Measurements from ENCODE around the gene FAM114A2.

Gene FAM114A2

GRCh38 chr5:153960269-153961215, 78.2 kb downstream of the FAM114A2 start:
- TF ChIP-seq, protein P1, sequence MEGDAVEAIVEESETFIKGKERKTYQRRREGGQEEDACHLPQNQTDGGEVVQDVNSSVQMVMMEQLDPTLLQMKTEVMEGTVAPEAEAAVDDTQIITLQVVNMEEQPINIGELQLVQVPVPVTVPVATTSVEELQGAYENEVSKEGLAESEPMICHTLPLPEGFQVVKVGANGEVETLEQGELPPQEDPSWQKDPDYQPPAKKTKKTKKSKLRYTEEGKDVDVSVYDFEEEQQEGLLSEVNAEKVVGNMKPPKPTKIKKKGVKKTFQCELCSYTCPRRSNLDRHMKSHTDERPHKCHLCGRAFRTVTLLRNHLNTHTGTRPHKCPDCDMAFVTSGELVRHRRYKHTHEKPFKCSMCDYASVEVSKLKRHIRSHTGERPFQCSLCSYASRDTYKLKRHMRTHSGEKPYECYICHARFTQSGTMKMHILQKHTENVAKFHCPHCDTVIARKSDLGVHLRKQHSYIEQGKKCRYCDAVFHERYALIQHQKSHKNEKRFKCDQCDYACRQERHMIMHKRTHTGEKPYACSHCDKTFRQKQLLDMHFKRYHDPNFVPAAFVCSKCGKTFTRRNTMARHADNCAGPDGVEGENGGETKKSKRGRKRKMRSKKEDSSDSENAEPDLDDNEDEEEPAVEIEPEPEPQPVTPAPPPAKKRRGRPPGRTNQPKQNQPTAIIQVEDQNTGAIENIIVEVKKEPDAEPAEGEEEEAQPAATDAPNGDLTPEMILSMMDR (IDR thresholded peaks at IDR 0.05; ENCODE audit: borderline replicate concordance, control extremely low read depth, extremely low read depth, insufficient read depth, missing control alignments) = no peak
- in situ Hi-C loops (cut with MboI; ENCODE audit: low sequenced_read_pairs, unreplicated experiment) = loop anchor here (25.0 kb wide), 2 partner anchors 448 to 1423 kb away; no protein-coding TSS in a partner anchor
- no peak for DNase-seq (ENCODE audit: low spot score)

DNA sequence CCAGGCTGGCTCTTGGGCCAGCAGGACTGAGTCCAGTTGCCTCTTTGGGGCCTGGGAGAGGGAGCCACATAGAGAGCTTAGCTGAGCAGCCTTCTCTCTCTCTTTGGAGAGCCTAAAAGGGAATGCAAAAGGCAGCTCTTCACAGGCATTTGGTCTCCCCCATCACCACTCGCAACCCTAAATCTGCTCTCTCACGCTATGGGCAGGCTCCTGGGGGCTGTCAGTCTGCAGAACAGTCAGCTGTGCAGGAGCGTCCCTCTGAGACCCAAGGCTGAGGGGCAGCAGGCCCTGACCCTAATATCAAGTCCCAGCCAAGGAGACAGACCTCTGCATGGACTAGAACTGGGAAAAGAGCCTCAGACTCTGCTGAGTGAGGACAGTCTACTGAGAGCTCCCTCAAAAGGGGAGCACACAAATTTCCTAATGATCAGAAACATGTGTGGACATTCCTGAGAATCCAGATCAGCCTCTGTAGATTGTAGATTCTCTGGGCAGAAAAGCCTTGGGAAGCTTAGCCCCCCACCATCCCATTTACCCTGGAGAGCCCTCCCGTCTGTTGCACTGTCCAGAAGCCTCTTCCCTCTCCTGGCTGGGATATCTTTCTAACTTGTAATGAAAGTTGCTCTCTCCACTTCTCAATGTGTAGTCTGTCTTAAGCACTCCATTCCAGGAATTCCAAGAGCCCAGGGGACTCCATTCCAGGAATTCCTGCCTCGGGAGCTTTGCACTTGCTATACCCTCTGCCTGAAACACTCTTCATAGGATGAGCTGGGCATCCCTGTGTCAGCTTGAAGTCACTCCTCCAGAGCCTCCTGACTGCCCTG, 79.4 kb downstream of the FAM114A2 start:
- TF ChIP-seq, protein P1 (IDR thresholded peaks at IDR 0.05; ENCODE audit: borderline replicate concordance, control extremely low read depth, extremely low read depth, insufficient read depth, missing control alignments) = no peak
- DNase-seq (ENCODE audit: low spot score) = no peak
- in situ Hi-C loops (cut with MboI; ENCODE audit: low sequenced_read_pairs, unreplicated experiment) = loop anchor here (25.0 kb wide), 2 partner anchors 447 to 1422 kb away; no protein-coding TSS in a partner anchor

- in situ Hi-C loops (cut with MboI; ENCODE audit: low sequenced_read_pairs, unreplicated experiment) = loop anchor here (25.0 kb wide), 2 partner anchors 445 to 1420 kb away; no protein-coding TSS in a partner anchor
- DNase-seq (ENCODE audit: low spot score) = no peak
- TF ChIP-seq, protein P1 (IDR thresholded peaks at IDR 0.05; ENCODE audit: borderline replicate concordance, control extremely low read depth, extremely low read depth, insufficient read depth, missing control alignments) = no peak
Observed at GRCh38 chr5:153957205-153957604, 81.5 kb downstream of the FAM114A2 start.

- no peak for DNase-seq (ENCODE audit: low spot score)
- in situ Hi-C loops (cut with MboI; ENCODE audit: low sequenced_read_pairs, unreplicated experiment) = loop anchor here (25.0 kb wide), 2 partner anchors 441 to 1416 kb away; no protein-coding TSS in a partner anchor
- TF ChIP-seq, protein P1 (IDR thresholded peaks at IDR 0.05; ENCODE audit: borderline replicate concordance, control extremely low read depth, extremely low read depth, insufficient read depth, missing control alignments) = no peak
Observed at GRCh38 chr5:153953411-153953810, 85.3 kb downstream of the FAM114A2 start.

DNA sequence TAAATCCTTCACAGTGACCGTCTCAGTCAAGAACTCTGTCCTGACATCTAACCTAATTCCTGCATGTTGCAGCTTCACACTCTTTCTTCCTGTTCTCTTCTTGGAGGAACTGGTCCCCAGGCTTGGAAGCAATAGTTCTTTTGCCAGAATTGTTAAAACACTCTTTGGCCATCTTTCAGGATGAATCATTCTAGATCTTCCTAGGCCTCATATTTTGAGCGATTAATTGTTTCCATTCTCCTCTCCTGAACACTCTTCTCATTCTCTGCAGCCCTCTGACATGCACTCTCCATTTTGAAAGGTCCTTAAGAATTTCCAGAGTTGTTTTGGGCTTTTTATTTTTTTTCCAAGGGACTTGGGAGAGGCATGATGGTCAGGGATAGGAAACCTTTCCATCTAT, 85.8 kb downstream of the FAM114A2 start:
- DNase-seq (ENCODE audit: low spot score) = no peak
- TF ChIP-seq, protein P1 (IDR thresholded peaks at IDR 0.05; ENCODE audit: borderline replicate concordance, control extremely low read depth, extremely low read depth, insufficient read depth, missing control alignments) = no peak
- in situ Hi-C loops (cut with MboI; ENCODE audit: low sequenced_read_pairs, unreplicated experiment) = loop anchor here (25.0 kb wide), 2 partner anchors 441 to 1416 kb away; no protein-coding TSS in a partner anchor

DNA sequence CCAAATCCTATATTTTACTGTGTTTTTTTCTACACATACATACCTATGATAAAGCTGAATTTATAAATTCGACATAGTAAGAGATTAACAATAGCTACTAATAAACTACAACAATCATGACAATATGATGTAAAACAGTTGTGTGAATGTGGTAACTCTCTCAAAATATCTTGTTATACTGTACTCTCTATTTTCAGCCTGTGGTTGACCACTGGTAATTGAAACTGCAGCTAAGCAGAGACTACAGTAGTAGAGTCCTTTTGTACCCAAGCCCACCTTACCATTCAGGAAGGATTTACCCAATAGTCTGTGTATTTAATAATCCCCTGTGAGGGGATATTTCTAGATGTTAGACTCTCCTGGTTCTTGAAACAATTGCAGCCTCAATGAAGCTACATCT, 86.7 kb downstream of the FAM114A2 start:
- no peak for DNase-seq (ENCODE audit: low spot score)
- in situ Hi-C loops (cut with MboI; ENCODE audit: low sequenced_read_pairs, unreplicated experiment) = loop anchor here (25.0 kb wide), 2 partner anchors 440 to 1415 kb away; no protein-coding TSS in a partner anchor
- TF ChIP-seq, protein P1 (IDR thresholded peaks at IDR 0.05; ENCODE audit: borderline replicate concordance, control extremely low read depth, extremely low read depth, insufficient read depth, missing control alignments) = no peak
